Fibroblast of lung (primary cell): ENCODE measurements around the gene SDHA.

Experiments used
- CTCF ChIP-seq, 2 donors: IDR thresholded peaks in 1 of 2; conservative IDR thresholded peaks in 1 of 2; 1 replicate in 1 of 2; 2 replicates in 1 of 2; pipeline ENCODE4 v1.5.1; 2011 to 2012; ENCODE audit warnings: low read length in 2 of 2, control low read depth in 1 of 2, inconsistent platforms in 1 of 2, low read depth in 1 of 2, mild to moderate bottlenecking in 1 of 2
- EZH2 ChIP-seq: IDR thresholded peaks from 2 replicates; pipeline ENCODE4 v1.5.1; 2012; ENCODE audit warnings: low read length, control low read depth, mild to moderate bottlenecking; ENCODE audit errors: missing control alignments

- no peak for TF ChIP-seq CTCF (conservative IDR thresholded peaks at IDR 0.05 in 1 of 2, IDR thresholded peaks at IDR 0.05 in 1 of 2; ENCODE audit: low read depth in 1 of 2, low read length in 2 of 2)
- no peak for TF ChIP-seq EZH2
Observed at GRCh38 chr5:267716-268115, 49.6 kb downstream of the SDHA start.
